GM19397 (cell line): Measurements from ENCODE around the gene THBS4.

ENCODE experiments used
- ATAC-seq: cut with Tn5 transposase; IDR thresholded peaks from one replicate; pipeline ENCODE4 v1.9.1; 2021; ENCODE audit warnings: mild to moderate bottlenecking, moderate library complexity; ENCODE audit not compliant: unreplicated experiment

The THBS4 gene

DNA sequence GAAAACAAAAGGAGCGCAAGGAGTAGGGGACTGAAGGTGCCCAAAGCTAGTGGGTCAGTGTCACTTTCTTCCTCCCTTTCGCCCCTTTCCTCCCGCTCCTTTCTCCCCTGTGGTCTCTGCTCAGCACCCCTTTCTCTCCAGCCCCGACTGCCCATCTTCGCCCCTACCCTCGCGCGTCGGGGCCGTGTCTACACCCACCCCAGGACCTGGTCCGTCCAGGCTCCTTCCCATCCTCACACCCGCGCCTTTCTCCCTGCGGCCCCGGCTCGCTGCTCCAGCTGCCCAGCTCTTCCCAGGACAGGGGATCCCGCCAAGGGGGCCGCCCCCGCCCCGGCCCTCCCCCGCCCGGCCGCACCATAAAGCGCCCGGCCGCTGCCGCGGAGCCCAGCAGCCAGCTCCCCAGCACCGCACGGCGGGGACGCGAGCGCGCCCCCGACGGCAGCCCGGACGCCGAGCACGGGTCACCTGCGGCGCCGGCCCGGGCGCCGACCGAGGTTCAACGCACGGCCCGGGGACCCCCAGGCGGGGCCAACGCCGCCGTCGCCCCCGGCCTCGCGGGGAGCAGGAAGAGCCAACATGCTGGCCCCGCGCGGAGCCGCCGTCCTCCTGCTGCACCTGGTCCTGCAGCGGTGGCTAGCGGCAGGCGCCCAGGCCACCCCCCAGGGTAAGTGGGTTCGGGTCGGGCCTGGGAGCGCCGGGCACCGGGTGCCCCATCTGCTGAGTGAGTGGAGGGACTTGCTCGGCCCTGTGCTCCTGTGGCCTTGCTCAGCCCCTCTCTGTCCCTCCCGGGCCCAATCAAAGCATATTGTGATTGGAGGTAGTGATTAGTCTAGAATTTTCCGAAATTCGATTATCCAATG, at the start of gene THBS4:
TSS of gene THBS4 (plus strand) at position 387 of the 860 bp plus-strand sequence. CDS start at position 577, 190 bp downstream.
- ATAC-seq: no peak

GRCh38 chr5:79986260-79986659, 48.9 kb upstream of the THBS4 start:
- no peak for ATAC-seq

DNA sequence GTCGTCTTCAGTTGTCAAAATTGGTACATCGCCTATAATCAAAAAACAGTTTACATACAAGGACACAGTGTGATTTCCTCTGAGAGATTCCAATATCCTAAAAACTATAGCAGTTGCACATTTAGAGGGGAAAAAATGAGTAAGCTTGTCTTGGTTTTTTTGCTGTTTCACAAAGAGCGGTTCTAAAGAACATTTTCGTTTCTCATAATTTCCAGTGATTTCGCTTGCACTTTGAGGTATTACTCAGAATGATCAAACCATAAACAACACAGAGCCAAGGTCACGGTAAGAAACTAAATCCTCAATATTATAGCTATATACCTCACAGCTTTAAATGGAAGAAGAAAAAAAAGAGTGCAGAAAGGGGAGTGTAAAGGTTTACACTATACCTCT, 44.9 kb upstream of the THBS4 start:
- peak; percentile 25 for ATAC-seq

DNA sequence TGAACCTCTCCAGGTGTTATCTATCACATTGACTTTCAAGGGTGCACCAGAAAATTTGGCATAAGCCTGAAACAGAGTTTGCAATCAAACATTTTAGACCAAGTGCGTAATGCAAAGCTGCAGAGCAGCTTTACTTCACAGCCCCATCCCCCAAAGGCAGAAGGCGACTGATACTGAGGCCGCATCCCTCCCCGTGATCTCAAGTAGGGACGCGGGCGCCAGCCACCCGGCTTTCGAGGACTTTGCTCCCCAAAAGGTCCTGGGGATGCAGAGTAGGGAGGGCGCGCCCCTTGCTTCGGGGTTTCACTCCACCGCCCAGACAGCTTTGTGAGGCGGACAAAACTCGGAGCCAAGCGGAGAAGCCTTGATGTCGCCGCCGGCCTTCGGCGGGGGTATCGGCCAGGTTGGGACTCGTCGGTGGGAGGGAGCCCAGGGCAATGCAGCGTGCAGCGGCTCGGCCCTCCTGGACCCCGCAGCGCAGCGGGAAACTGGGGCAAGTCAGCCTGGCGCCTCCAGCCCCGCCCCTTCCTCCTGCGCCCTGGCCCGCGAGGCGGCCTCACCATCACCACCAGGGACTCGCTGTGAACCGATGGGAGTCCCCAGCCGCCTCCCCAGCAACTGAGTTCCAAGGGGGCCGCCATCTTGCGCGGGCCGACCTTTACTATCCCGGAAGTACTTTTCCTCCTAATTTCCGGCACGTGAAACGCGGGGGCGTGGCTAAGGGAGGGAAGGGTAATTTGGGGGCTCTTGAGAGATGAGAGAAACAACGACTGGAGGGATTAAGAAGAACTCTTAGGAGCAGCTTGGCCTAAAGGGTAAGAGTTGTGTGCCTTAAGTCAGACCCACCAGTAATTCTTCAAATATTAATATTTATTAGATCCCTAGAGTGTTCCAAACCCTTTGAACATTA, 44.3 kb upstream of the THBS4 start, which contains the start of gene MTX3:
TSS of gene MTX3 (minus strand) at position 665 of the 910 bp plus-strand sequence. CDS start at position 641, 24 bp downstream.
- ATAC-seq: peak; percentile 91

- no peak for ATAC-seq
Observed at GRCh38 chr5:79992891-79993657, 42.1 kb upstream of the THBS4 start.

GRCh38 chr5:79999722-80000121, 35.4 kb upstream of the THBS4 start:
- no peak for ATAC-seq

- ATAC-seq: no peak
Observed at GRCh38 chr5:80002677-80003076, 32.5 kb upstream of the THBS4 start.

- ATAC-seq: no peak
Observed at GRCh38 chr5:80008995-80009765, 26.0 kb upstream of the THBS4 start.

DNA sequence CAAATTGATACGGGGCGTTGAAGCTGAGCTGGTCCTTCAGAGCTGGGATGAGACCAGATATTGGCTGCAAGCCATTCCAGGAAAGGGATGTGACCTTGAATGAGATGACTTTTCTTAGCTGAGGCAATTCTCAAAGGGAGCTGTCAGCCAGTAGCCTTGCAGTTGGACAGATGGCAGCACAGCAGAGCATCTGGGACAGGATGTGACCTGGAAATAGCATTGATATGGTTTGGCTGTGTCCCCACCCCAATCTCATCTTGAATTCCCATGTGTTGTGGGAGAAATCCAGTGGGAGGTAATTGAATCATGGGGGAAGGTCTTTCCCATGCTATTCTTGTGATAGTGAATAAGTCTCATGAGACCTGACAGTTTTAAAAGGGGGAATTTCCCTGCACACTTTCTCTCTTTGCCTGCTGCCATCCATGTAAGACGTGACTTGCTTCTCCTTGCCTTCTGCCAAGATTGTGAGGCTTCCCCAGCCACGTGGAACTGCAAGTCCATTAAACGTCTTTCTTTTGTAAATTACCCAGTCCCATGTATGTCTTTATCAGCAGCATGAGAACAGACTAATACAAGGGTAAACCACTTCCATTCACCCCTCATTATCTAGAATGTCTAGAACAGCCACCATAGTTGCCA, 24.3 kb upstream of the THBS4 start:
- no peak for ATAC-seq

- no peak for ATAC-seq
Observed at GRCh38 chr5:80025069-80025468, 10.1 kb upstream of the THBS4 start.

- ATAC-seq: no peak
Observed at GRCh38 chr5:80026841-80027240, 8.3 kb upstream of the THBS4 start.

GRCh38 chr5:80031109-80031508, 4.0 kb upstream of the THBS4 start:
- no peak for ATAC-seq

DNA sequence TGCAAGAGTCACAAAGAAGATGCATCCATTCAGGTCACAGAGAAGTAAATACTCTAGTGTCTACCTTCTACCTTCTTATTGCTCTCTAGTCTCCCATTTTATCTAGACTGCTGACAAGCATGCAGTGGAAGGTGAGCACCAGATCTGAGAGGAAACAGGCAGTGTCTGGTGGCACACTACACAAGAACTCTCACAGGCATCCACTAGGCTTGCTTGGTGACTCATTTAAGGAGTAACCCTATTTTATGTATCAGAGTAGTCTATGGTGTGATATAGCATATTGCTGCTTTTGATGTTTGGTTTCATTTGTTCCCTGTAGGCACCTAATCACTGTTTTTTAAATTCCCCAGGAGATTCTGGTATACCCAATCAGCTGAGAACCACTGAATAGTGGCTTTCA, 1.6 kb upstream of the THBS4 start:
- ATAC-seq: no peak

DNA sequence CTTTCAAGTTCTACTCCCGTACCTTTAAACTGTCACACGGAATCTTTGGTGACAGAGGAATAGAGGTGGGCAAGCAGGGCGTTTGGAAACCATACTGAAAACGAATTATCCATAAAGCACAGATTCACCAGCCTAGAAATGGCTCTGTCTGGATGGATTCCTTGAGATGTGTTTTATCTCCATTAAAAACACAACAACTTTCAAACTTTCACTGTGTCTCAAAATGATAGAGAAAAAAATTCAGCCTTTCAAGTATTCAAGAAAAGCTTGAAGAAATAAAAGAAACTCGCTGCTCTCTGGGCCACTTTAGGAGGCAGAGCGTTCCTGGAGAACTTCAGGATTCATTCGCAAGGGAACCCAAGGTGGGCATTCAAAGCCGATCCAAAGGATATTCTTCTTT, 589 bp upstream of the THBS4 start:
- ATAC-seq: no peak

DNA sequence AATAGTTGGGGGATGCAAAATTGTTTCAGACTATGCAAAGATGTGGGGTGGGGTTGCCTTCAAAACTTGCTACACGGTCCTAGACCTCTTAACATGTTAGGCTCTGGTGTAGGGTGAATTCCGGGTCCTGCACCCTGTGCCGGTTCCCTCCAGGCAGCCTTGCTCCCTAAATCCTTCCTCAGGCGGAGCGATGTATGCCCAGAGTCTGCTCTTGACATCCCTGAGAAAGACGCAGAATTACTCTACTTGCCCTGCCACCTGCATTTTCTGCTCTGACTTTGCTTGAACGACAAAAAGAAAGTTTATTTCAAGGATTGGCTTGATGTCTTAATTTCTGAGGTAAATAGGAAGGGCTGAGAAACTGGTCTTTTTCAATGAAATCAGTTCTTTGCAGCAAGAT, 691 bp downstream of the THBS4 start:
- no peak for ATAC-seq

DNA sequence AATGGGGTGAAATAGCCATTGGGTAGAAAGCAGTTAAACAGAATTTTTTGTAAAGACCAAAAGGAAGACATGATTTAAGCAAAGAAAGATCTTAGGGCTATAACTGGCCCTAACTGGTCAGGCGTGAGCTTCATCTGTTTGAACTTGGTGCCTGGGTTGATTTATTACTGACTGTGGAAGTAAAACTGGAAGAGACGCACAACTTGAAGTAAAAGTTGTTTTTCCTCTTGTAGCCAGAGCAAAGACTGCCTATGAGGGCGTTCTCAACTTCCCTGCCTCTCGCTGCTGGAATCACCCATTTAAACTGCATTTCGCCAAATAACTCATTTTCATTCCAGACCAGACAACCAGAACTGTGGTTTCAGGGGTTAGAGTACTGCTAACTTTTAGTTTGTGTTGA, 1.5 kb downstream of the THBS4 start:
- no peak for ATAC-seq

DNA sequence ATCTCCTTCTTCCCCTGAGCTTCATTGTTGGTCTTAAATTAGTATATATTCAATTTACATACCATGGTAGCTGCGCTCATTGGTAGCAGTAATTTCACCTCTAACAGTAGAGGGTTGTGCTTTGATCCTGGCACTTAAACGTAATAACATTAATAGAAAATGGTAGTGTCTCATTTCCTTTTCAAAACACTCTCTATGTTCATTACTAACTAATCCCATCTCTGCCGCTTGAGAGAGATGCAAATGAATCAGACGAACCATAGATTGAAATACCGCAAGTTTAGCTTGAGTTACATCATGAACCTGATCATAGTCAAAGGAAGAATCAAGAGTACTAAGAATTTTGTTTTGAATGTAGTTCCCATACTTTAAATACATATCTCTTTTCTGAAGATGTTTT, 2.2 kb downstream of the THBS4 start:
- no peak for ATAC-seq

DNA sequence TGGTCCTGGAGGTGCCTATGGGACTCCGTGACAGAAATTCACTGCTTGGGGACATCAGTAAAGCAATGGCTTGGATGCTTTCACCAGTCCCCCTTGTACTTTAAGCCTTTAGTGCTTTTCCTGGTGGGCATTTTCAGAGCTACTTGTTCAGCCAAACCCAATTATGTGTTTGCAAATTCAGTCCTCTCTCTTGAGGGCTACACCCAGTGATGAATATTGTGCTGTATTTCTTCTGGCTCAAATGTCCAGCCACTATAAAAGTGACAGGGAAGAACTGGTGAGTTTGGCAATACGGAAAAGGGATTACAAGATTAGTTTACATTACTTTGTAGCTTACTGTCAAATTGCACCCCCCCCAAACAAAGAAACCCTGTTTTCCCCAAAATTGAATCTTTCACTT, 4.5 kb downstream of the THBS4 start:
- ATAC-seq: no peak

DNA sequence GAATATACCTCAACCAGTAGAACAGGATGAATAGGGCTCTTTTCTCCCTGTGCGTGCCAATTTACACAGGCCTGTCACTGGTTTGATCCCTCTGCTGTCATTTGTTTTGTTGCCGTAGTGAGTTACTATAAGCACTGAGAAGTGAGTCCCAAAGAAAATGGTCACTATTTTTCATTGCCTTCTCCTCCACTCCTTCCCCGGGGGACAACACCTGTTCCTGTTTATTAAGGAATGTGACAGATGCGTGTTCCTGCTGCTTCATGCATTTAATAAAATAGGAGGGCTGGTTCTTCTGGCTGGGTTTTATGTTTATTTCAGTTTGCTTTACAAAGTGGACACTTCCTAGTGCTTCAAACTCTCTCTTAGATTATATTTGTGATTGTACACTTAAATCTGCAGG, 6.4 kb downstream of the THBS4 start:
- ATAC-seq: no peak

- no peak for ATAC-seq
Observed at GRCh38 chr5:80042330-80042729, 7.2 kb downstream of the THBS4 start.
